Measurements from ENCODE around the gene RPS6KA3. TPM values are rescaled to one million over a fixed set of nuclear protein-coding genes. Genes with fewer than 3 reads are reported as not detected.
"Not testable (repeated sequence)": the region's sequence is repeated elsewhere in the genome, so short reads cannot be mapped to it uniquely, and the experiment has no call there.

The RPS6KA3 gene
- total RNA-seq, 1 donor from 2014 or later: 40.4 TPM

- intact Hi-C loops (cut with DNase I): no loop called here
- DNase-seq (ENCODE audit: low spot score): no peak
Measured at GRCh38 chrX:20171887-20172286, 94.8 kb downstream of the RPS6KA3 start.

DNA sequence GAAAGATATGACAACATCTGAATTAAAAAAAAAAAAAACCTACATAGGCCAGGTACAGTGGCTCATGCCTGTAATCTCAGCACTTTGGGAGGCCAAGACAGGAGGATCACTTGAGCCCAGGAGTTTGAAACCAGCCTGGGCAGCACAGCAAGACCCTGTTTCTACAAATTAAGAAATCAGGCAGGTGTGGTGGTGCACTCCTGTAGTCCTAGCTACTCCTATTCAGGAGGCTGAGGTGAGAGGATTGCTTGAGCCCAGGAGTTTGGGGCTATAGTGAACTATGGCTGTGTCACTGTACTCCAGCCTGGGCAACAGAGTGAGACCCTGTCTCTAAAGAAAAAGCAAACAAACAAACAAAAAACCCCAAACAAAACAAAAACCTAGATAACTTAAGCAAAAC, 104.2 kb downstream of the RPS6KA3 start:
- DNase-seq (ENCODE audit: low spot score); intact Hi-C loops (cut with DNase I): not testable (repeated sequence)

DNA sequence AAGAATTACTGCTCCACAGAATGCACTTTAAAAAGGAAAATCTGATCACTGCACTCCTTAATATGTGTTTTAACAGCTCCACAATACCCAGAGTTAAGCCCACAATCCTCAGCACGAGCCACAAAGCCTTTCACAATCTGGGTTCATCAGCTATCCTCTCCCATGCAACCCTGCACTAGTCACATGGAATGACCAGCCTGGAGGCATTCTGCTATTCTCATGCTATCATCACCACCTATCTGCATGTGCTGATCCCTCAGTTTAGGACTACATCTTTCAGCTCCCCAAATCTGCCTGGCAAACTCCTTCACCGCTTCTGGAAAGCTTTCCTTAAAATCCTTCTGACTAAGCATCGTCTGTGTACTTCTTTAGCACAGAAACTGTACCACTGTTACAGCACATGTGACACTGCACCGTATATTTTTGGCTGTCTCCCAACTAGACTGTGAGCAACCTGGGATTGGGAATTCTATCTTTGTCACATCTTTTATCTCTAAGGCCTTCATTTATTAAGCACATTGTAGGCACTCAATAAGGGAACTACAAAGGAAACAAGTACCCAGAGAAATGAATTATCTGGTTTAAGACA, 106.8 kb downstream of the RPS6KA3 start:
- intact Hi-C loops (cut with DNase I): no loop called here
- DNase-seq (ENCODE audit: low spot score): no peak

GRCh38 chrX:20151689-20152088, 115.0 kb downstream of the RPS6KA3 start:
- no peak for DNase-seq (ENCODE audit: low spot score)
- intact Hi-C loops (cut with DNase I): no loop called here

DNA sequence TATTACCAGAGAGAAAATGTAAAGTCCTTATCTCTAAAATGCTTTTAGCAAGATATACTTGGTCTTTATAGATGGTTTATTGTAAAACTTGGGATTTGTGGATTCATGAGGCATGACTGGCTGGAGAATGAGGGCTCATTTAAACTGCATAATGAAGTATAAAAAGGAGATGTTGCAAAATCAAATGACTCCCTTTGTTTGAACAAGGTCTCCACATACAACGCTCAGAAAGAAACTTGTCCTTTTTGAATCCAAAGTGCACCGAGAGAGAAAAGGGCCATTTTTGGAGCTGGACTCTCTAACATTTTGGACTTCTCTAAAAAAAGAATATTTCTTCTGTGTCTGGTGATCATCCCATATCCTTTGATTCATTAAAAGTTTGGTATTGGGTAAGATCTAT, 117.4 kb downstream of the RPS6KA3 start:
- intact Hi-C loops (cut with DNase I): no loop called here
- no peak for DNase-seq (ENCODE audit: low spot score)

- no peak for DNase-seq (ENCODE audit: low spot score)
- intact Hi-C loops (cut with DNase I): no loop called here
Measured at GRCh38 chrX:20147561-20147960, 119.1 kb downstream of the RPS6KA3 start.

DNA sequence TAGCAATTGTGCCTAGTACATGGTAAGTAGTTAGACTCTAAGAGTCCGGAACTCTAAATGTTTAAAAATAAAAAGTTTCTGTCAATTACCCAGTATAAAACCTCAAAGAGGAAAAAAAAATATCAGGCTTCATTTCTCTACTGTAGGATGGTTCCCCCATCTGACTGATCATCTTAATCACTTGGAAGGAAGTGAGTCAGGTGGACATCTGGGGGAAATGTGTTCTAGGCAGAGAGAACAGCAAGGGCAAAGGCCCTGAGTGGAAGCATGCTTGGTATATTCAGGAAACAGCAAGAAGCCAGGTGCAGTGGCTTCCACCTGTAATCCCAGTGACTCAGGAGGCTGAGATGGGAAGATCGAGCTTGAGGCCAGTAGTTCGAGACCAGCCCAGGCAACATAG, 122.2 kb downstream of the RPS6KA3 start:
- no peak for DNase-seq (ENCODE audit: low spot score)
- intact Hi-C loops (cut with DNase I): loop anchor here (5.0 kb wide), 1 partner anchor 298 kb away; no protein-coding TSS in a partner anchor

GRCh38 chrX:20143561-20143960, 123.1 kb downstream of the RPS6KA3 start:
- intact Hi-C loops (cut with DNase I): loop anchor here (5.0 kb wide), 1 partner anchor 299 kb away; no protein-coding TSS in a partner anchor
- DNase-seq (ENCODE audit: low spot score): no peak

DNA sequence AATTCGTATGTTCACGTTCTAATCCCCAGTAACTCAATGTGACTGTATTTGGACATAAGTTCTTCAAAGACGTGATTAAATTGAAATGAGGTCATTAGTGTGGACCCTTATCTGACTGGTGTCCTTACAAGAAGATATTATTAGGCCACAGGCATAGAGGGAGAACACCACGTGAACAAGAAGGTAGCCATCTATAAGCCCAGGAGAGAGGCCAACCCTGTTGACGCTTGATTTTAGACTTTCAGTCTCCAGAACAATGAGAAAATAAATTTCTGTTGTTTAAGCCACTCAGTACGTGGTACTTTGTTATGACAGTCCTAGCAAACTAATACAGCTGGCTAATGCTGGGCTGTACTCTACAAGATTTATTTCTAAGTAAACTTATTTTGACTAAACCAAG, 123.6 kb downstream of the RPS6KA3 start:
- no peak for DNase-seq (ENCODE audit: low spot score)
- intact Hi-C loops (cut with DNase I): loop anchor here (5.0 kb wide), 1 partner anchor 299 kb away; no protein-coding TSS in a partner anchor

DNA sequence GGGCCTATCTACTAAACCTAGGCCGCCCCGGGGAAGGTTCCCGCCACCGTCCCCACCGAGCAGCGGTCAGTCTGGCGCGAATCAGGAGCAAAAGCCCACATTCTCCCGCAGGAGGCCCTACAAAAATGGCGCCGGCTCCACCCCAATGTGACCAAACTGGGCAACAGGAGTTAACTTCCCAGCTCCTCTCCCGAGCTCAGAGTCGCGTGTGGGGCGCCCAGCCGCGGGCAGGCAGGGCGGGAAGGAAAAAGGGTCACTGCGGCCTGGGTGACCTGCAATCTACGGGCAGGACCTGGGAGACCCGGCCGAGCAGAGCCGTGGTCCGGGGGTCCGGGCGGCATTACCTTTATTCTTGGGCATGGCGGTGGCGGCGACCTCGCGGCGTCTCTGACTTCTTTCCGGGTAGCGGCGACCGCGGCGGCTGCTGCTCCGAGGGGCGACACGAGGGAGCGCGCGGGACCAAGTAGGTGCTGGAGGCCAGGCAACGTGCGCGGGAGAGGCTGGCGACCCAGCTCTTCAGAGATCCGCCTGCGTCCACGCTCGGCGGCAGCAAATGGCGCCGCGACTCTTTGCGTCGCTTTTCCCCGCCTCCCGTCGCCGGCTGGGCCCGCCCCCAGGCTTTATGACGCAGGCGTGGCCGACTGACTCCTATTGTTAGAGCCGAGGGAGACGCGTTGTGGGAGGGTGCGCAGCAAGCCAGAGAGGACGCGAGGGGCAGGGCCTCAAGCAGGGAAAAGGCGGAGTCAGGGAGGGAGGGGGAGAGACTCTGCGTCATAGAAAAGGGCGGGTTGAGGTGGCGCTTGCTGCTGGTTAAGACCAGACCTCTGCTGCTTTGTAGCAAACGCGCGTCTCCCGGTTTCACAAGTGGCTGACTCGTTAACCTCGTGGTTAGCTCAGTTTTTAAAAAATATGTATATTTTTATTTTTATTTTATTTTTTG, 125.2 kb downstream of the RPS6KA3 start, which contains the start of gene EIF1AX:
TSS of gene EIF1AX (minus strand) at position 558 of the 940 bp plus-strand sequence. CDS start at position 360, 198 bp downstream.
- peak; percentile 100 for DNase-seq (ENCODE audit: low spot score)
- intact Hi-C loops (cut with DNase I): loop anchor here (2.0 to 5.0 kb wide), 2 partner anchors 125 to 301 kb away; partner anchors contain the start of gene RPS6KA3

DNA sequence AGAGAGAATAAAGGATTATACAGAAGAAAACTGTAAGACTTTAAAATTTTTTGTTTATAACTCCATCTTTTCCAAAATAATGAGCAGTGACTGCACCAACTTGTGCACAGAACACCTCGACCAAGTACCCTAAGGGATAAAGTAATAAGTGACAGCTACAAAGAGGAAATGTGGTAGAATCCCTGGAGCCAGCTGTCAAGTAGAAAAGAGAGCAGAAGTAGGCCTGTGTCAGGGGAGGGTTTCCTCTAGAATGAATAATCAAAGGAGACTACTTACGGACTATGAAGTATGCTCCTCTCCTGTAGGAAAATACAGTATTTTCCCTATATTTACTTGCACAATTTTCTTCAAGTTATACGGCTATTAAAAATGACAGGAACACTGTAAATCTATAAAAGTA, 126.3 kb downstream of the RPS6KA3 start:
- intact Hi-C loops (cut with DNase I): loop anchor here (2.0 to 5.0 kb wide), 2 partner anchors 126 to 302 kb away; partner anchors contain the start of gene RPS6KA3
- no peak for DNase-seq (ENCODE audit: low spot score)

DNA sequence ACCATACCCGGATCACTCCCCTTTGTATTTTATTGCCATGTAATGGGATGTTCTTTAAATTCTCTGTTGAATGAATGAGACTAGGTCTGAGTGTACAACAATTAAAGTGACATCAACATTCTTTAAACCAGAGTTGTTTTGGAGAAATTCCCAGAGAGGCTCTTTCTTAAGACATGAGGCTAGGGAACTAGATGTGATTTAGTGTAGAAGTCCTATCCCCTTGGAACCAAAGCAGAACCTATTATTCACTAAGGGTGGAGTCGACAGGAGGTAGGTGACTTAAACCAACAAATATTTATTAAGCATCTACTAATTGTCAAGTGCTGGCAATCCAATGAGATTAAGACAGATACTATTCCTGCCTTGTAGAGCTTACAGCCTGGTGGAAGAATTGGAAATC, 126.7 kb downstream of the RPS6KA3 start:
- intact Hi-C loops (cut with DNase I): loop anchor here (2.0 to 5.0 kb wide), 2 partner anchors 127 to 302 kb away; partner anchors contain the start of gene RPS6KA3

DNA sequence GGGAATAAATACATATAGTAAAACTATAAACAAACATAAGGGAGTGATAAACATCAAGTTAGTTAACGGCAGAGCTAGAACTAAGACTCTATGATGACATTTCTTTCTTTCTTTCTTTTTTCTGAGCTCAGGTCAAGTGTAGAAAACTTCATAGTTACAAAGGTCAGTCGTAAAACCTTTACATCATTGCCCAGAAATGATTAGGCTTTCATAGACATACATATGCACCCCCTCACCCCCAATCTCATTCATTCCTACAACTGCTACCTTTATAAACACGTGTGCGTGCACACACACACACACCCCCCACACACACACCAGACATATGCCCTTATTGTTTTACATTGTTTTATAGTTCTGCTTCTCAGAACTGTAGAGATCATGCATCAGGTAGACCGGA, 130.8 kb downstream of the RPS6KA3 start:
- intact Hi-C loops (cut with DNase I): no loop called here
- no peak for DNase-seq (ENCODE audit: low spot score)

More for the DNA sequence above, 126.7 kb downstream of the RPS6KA3 start:
- DNase-seq (ENCODE audit: low spot score): no peak

GRCh38 chrX:20132666-20133065, 134.0 kb downstream of the RPS6KA3 start:
- intact Hi-C loops (cut with DNase I): no loop called here
- DNase-seq (ENCODE audit: low spot score): no peak

DNA sequence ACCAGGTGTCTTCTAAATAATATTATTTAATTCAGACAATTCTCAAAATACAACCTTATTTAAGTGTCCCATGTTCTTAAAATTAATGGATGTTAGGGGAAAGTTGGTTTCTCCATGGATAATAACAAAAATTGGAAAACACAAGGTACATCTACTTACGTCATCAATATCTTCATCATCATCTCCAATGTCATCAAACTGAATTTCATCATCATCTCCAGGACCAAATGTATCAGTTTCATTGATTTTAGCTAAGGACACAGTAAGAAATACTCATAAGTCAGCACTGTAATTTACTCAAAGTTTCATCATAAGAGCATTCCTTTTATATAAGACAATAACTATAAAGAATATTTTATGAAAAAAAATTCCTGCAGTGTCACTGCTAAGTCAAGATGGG, 136.4 kb downstream of the RPS6KA3 start:
- intact Hi-C loops (cut with DNase I): no loop called here
- no peak for DNase-seq (ENCODE audit: low spot score)

- intact Hi-C loops (cut with DNase I): no loop called here
- no peak for DNase-seq (ENCODE audit: low spot score)
Measured at GRCh38 chrX:20129547-20129946, 137.2 kb downstream of the RPS6KA3 start.

DNA sequence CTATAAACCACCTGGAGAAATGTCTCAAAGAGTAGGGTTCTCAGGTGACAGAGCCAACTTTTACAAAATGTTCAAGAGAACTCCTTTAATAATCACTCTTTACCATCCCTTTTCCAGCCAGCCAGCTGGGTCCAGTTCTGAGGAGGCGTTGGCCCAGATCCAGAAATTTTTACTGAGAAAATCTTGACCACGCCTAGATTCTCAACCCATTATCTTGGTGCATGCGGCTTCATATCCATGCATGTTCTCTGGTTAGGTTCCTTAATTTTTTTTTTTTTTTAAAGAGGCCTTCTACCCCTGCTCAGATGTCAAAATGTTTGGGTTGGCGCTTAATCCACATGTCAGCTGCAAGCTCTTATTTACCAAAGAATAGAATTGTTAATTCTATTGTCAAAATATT, 138.0 kb downstream of the RPS6KA3 start:
- DNase-seq (ENCODE audit: low spot score): no peak
- intact Hi-C loops (cut with DNase I): no loop called here

- intact Hi-C loops (cut with DNase I): not testable (repeated sequence)
Measured at GRCh38 chrX:20127440-20127839, 139.3 kb downstream of the RPS6KA3 start.

DNA sequence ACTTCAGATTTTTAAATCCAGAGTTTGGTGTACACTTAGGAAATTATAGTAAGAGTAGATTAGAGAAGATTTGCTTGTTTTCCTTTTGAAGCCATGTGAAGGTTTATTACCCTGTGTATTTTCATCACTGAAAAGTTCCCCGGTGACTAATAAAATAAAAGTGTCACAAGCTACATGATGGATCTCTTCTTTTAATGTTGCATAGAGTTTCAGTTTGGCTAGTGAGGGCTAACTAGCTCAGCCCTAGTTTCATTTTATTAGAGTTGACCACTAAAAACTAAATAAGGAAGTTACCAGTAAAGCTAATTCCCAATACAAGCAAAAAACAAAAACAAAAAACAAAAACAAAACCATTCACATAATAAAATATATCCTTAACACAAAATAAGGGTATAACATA, 139.9 kb downstream of the RPS6KA3 start:
- intact Hi-C loops (cut with DNase I); DNase-seq (ENCODE audit: low spot score): not testable (repeated sequence)

More at GRCh38 chrX:20127440-20127839, 139.3 kb downstream of the RPS6KA3 start:
- DNase-seq (ENCODE audit: low spot score): not testable (repeated sequence)

DNA sequence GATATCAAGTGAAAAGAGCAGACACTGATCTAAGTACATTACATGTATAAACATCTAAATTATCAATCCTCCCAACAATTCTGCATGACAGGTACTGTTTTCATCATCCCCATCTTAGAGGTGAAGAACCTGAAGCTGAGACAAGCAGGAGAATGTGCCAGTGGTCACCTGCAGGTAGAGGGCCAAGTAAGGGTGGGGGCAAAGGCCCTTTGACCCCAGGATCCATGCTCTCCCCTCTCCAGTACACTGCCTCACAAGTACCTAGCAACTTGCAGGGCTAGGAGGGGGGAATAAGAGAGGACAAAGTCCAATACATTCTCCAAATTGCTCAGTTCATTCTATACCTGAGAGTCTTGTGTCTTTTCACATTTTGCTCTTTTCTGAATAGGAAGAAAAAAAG, 141.7 kb downstream of the RPS6KA3 start:
- no peak for DNase-seq (ENCODE audit: low spot score)
- intact Hi-C loops (cut with DNase I): no loop called here

Data from cardiac septum (tissue), 1 donor.